NT2/D1 (cell line): ENCODE results near the gene CENPS.

Experiments used
- DNase-seq: peaks from one replicate; pipeline ENCODE4 v3.0.0-alpha.2; 2011; ENCODE audit warnings: low read depth, low spot score
- H3K27me3 ChIP-seq: 2 replicates; pipeline ENCODE4 v1.6.0; 2011; ENCODE audit warnings: mild to moderate bottlenecking; ENCODE audit not compliant: insufficient read length, insufficient read depth
- H3K36me3 ChIP-seq: 2 replicates; pipeline ENCODE4 v1.6.1; 2011; ENCODE audit warnings: mild to moderate bottlenecking, low read length, mixed read lengths; ENCODE audit not compliant: insufficient read depth, insufficient read length
- H3K4me1 ChIP-seq: 2 replicates; pipeline ENCODE4 v1.5.1; 2011; ENCODE audit not compliant: insufficient read depth, insufficient read length
- H3K4me3 ChIP-seq: 2 replicates; pipeline ENCODE4 v1.5.1; 2011; ENCODE audit warnings: low read depth; ENCODE audit not compliant: insufficient read length
- H3K9ac ChIP-seq: 2 replicates; pipeline ENCODE4 v1.6.0; 2011; ENCODE audit warnings: low read depth; ENCODE audit not compliant: insufficient read length
- H3K9me3 ChIP-seq: 2 replicates; pipeline ENCODE4 v1.5.1; 2011; ENCODE audit warnings: mild to moderate bottlenecking, low read length; ENCODE audit not compliant: insufficient read depth
- SUZ12 ChIP-seq: IDR thresholded peaks from 2 replicates; pipeline ENCODE4 v1.6.1; 2011; ENCODE audit not compliant: insufficient read length, insufficient read depth; ENCODE audit errors: extremely low read depth
- YY1 ChIP-seq: IDR thresholded peaks from 2 replicates; pipeline ENCODE4 v1.6.1; 2011; ENCODE audit not compliant: insufficient read length, insufficient read depth
- ZNF274 ChIP-seq: IDR thresholded peaks from 2 replicates; pipeline ENCODE4 v1.6.1; 2011; ENCODE audit warnings: mild to moderate bottlenecking, low read depth, low read length

CENPS gene

GRCh38 chr1:10484521-10484920, 54.3 kb downstream of the CENPS start:
- Histone ChIP-seq H3K4me3 (no peak overlapping the region), H3K4me1 (peaks cover under 1% of the 10 kb centered on the region), H3K9me3 (no peaks in the 10 kb centered on the region), H3K9ac (no peak overlapping the region), H3K36me3 (peaks cover 6% of the 10 kb centered on the region), H3K27me3 (no peaks in the 10 kb centered on the region)
- no peak for DNase-seq
- TF ChIP-seq ZNF274: no peak
- no peak for TF ChIP-seq YY1
- TF ChIP-seq SUZ12: no peak

- Histone ChIP-seq H3K36me3 (no peaks in the 10 kb centered on the region), H3K9ac (peak overlapping the region; percentile 63), H3K27me3 (no peaks in the 10 kb centered on the region), H3K9me3 (no peaks in the 10 kb centered on the region), H3K4me3 (no peak overlapping the region), H3K4me1 (peaks cover 7% of the 10 kb centered on the region)
- no peak for DNase-seq
- TF ChIP-seq ZNF274 (no peak), YY1 (no peak), SUZ12 (no peak)
These were observed 59.2 kb downstream of the CENPS start for GRCh38 chr1:10489291-10490055.

- H3K9ac ChIP-seq: peak overlapping the region; percentile 63
- no peak for TF ChIP-seq YY1
- no peak for TF ChIP-seq ZNF274
- TF ChIP-seq SUZ12: no peak
- no peak for DNase-seq
These were observed 60.2 kb downstream of the CENPS start for GRCh38 chr1:10490286-10490970.

More at GRCh38 chr1:10490286-10490970, 60.2 kb downstream of the CENPS start:
- Histone ChIP-seq H3K9me3 (no peaks in the 10 kb centered on the region), H3K4me3 (no peak overlapping the region), H3K4me1 (peaks cover 14% of the 10 kb centered on the region), H3K36me3 (no peaks in the 10 kb centered on the region), H3K27me3 (no peaks in the 10 kb centered on the region)
